ENCODE measurements around the gene RAB11FIP4.

DNA sequence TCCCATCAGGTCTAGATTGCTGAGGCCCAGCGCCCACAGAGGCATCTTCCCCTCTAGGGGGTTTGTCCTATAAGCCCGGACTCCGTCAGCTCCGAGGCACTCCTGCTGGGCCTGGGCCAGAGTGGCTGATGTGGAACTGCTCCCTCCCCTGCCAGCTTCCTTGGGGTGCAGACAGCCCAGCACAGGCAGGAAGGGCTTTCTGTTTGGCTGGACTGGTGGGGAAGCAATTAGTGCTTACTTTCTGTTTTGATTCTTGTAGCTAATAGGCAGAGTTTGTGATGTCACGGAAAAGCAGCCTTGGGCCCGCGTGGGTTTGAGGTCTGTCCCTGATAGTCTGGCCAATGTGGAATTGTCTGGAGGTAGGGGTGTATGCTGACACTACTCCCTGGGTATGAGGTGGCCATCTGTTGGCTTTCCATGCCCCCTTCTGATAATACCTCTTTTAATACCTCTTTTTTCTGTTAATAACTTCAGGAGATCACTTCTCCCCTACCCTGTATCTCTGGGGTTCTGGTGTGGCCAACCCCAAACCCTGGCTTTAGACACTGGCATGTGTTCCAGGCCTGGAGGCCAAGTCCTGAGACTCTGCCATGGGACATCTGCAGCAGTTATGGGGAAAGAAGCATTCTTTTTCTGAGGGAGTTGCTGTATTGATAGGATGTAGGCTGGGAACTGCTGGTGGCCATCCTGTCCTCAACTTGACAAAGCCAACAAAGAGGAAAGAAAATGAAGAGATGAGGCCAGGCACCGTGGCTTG, 190.9 kb downstream of the RAB11FIP4 start:
- no peak for TF ChIP-seq EZH2phosphoT487 (conservative IDR thresholded peaks at IDR 0.05; ENCODE audit: low read length)
- TF ChIP-seq, protein P1, sequence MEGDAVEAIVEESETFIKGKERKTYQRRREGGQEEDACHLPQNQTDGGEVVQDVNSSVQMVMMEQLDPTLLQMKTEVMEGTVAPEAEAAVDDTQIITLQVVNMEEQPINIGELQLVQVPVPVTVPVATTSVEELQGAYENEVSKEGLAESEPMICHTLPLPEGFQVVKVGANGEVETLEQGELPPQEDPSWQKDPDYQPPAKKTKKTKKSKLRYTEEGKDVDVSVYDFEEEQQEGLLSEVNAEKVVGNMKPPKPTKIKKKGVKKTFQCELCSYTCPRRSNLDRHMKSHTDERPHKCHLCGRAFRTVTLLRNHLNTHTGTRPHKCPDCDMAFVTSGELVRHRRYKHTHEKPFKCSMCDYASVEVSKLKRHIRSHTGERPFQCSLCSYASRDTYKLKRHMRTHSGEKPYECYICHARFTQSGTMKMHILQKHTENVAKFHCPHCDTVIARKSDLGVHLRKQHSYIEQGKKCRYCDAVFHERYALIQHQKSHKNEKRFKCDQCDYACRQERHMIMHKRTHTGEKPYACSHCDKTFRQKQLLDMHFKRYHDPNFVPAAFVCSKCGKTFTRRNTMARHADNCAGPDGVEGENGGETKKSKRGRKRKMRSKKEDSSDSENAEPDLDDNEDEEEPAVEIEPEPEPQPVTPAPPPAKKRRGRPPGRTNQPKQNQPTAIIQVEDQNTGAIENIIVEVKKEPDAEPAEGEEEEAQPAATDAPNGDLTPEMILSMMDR (IDR thresholded peaks at IDR 0.05; ENCODE audit: insufficient read depth, low read length, poor library complexity, severe bottlenecking): no peak
